ENCODE data around the gene GDI2.

The GDI2 gene

DNA sequence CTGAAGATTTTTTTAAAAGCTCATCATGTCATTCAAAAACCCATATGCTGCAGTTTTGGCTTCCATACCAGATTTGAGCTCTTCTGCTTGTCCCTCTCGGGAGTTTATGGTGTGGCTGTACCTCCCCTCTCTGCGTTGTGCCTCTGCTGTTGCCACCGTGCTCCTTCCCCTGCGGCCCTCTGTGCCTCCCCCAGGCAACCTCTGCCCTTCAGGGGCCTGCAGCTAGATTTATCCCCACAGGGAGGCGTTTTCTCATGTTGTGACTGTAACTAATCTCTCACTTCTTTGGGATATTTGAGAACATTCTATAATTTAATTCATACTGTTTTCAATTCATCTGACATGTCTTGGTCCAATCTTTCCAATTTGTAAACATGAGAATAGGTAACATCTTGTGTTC lies 75.9 kb downstream of the GDI2 start:
- no peak for DNase-seq
- Histone ChIP-seq H3K36me3 (no peaks in the 10 kb centered on the region; the same call in 1 of the 2 replicates), H3K4me3 (ENCODE audit: low read depth, low read length) (no peak overlapping the region), H3K27me3 (ENCODE audit: insufficient read depth, low read depth, severe bottlenecking) (no peaks in the 10 kb centered on the region), H3K27ac (no peak overlapping the region), H3K9me3 (ENCODE audit: severe bottlenecking) (no peaks in the 10 kb centered on the region)
- TF ChIP-seq, protein P1, sequence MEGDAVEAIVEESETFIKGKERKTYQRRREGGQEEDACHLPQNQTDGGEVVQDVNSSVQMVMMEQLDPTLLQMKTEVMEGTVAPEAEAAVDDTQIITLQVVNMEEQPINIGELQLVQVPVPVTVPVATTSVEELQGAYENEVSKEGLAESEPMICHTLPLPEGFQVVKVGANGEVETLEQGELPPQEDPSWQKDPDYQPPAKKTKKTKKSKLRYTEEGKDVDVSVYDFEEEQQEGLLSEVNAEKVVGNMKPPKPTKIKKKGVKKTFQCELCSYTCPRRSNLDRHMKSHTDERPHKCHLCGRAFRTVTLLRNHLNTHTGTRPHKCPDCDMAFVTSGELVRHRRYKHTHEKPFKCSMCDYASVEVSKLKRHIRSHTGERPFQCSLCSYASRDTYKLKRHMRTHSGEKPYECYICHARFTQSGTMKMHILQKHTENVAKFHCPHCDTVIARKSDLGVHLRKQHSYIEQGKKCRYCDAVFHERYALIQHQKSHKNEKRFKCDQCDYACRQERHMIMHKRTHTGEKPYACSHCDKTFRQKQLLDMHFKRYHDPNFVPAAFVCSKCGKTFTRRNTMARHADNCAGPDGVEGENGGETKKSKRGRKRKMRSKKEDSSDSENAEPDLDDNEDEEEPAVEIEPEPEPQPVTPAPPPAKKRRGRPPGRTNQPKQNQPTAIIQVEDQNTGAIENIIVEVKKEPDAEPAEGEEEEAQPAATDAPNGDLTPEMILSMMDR (IDR thresholded peaks at IDR 0.05; ENCODE audit: low read depth, low read length), result no peak

- H3K36me3 ChIP-seq, result no peaks in the 10 kb centered on the region; the same call in 1 of the 2 replicates
- no peak overlapping the region for H3K27ac ChIP-seq
- no peaks in the 10 kb centered on the region for H3K9me3 ChIP-seq (ENCODE audit: severe bottlenecking)
- no peak for DNase-seq
- TF ChIP-seq, protein P1 (IDR thresholded peaks at IDR 0.05; ENCODE audit: low read depth, low read length), result no peak
- no peaks in the 10 kb centered on the region for H3K27me3 ChIP-seq (ENCODE audit: insufficient read depth, low read depth, severe bottlenecking)
- no peak overlapping the region for H3K4me3 ChIP-seq (ENCODE audit: low read depth, low read length)
Observed at GRCh38 chr10:5736591-5736990, 76.6 kb downstream of the GDI2 start.

DNA sequence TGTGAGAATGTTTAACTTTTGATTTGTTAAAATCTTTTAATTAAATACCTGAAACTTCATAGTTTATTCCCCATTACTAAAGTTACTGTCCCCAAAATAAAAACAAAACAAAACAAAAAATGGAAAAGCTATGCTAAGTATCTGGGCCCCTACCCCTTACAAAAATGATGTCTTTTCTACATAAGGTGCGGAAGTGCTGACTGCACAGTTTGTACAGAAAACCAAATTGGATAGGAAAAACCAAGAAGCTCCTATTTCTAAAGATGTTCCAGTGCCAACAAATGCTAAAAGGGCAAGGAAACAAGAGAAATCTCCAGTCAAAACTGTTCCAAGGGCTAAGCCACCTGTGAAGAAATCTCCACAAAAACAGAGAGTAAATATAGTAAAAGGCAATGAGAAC lies 78.1 kb downstream of the GDI2 start:
- Histone ChIP-seq H3K27ac (no peak overlapping the region), H3K27me3 (ENCODE audit: insufficient read depth, low read depth, severe bottlenecking) (no peaks in the 10 kb centered on the region), H3K9me3 (ENCODE audit: severe bottlenecking) (no peaks in the 10 kb centered on the region), H3K4me3 (ENCODE audit: low read depth, low read length) (no peak overlapping the region), H3K36me3 (no peaks in the 10 kb centered on the region; the same call in none of the 2 replicates)
- TF ChIP-seq, protein P1 (IDR thresholded peaks at IDR 0.05; ENCODE audit: low read depth, low read length), result no peak
- no peak for DNase-seq

DNA sequence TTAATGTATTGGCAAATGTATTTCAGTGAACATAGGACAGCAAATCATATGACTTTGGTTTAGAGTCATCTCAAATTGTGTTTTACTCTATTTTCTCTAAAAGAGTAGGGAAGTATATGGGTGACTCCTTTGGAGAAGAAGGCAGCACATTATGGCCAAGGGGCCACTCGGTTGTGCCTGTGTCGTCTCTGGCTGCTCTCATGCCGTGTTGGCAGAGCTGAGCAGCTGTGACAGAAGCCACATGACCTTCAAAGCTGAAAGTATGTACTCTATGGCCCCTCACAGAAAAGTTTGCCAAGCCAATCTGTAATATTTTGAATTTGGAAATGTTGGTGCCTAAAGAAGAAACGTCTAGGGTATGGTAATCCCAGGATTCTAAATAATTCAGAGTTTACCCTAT lies 81.1 kb downstream of the GDI2 start:
- TF ChIP-seq, protein P1 (IDR thresholded peaks at IDR 0.05; ENCODE audit: low read depth, low read length), result no peak
- Histone ChIP-seq H3K27me3 (ENCODE audit: insufficient read depth, low read depth, severe bottlenecking) (no peaks in the 10 kb centered on the region), H3K4me3 (ENCODE audit: low read depth, low read length) (no peak overlapping the region), H3K36me3 (no peaks in the 10 kb centered on the region; the same call in none of the 2 replicates), H3K27ac (no peak overlapping the region), H3K9me3 (ENCODE audit: severe bottlenecking) (no peaks in the 10 kb centered on the region)
- no peak for DNase-seq

DNA sequence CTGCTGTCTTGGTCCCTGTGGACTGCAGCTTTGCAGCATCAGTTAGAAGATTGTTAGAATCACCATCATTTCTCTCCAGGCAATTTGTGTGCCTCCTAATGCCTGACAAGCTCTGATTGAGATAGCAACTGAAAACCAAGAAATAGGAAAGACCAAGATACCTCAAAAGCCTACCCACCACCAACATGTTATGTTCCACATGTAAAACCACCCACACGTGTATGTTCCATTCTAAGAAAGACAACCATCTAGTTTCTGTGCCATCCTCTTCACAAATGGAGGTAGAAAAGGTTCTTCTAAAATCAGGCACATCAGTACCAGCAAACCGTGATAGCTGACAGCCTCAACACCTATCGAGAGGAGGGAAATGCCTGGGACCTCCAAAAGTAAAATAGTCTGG lies 81.7 kb downstream of the GDI2 start:
- no peak overlapping the region for H3K27ac ChIP-seq
- H3K4me3 ChIP-seq (ENCODE audit: low read depth, low read length), result no peak overlapping the region
- H3K9me3 ChIP-seq (ENCODE audit: severe bottlenecking), result no peaks in the 10 kb centered on the region
- H3K36me3 ChIP-seq, result no peaks in the 10 kb centered on the region; the same call in none of the 2 replicates
- no peaks in the 10 kb centered on the region for H3K27me3 ChIP-seq (ENCODE audit: insufficient read depth, low read depth, severe bottlenecking)
- TF ChIP-seq, protein P1 (IDR thresholded peaks at IDR 0.05; ENCODE audit: low read depth, low read length), result no peak
- no peak for DNase-seq

GRCh38 chr10:5730766-5731165 lies 82.5 kb downstream of the GDI2 start:
- Histone ChIP-seq H3K4me3 (ENCODE audit: low read depth, low read length) (no peak overlapping the region), H3K36me3 (no peaks in the 10 kb centered on the region; the same call in none of the 2 replicates), H3K9me3 (ENCODE audit: severe bottlenecking) (no peaks in the 10 kb centered on the region), H3K27me3 (ENCODE audit: insufficient read depth, low read depth, severe bottlenecking) (no peaks in the 10 kb centered on the region), H3K27ac (no peak overlapping the region)
- TF ChIP-seq, protein P1 (IDR thresholded peaks at IDR 0.05; ENCODE audit: low read depth, low read length), result no peak
- no peak for DNase-seq
